ENCODE measurements around the gene MYO3A. TPM values are rescaled to one million over a fixed set of nuclear protein-coding genes. Genes with fewer than 3 reads are reported as not detected.

The MYO3A gene
- total RNA-seq, 2 donors from 2014 or later, result under 0.01 to 0.49 TPM

GRCh38 chr10:26044141-26044749 is 110.2 kb downstream of the MYO3A start:
- Histone ChIP-seq H3K4me1 (ENCODE audit: control insufficient read depth in 1 of 2, low read depth in 2 of 2) (peaks cover 16 to 33% of the 10 kb centered on the region in 2 donors), H3K9me3 (no peaks in the 10 kb centered on the region), H3K4me3 (no peak overlapping the region), H3K27ac (peak overlapping the region; percentile 52 to 82), H3K27me3 (replicated peaks; ENCODE audit: insufficient read depth) (no peaks in the 10 kb centered on the region), H3K36me3 (no peaks in the 10 kb centered on the region)
- peak; percentile 31 for ATAC-seq (ENCODE audit: insufficient number of reproducible peaks, low FRiP score, low read depth)
- TF ChIP-seq CTCF (IDR thresholded peaks at IDR 0.05), result no peak
- DNase-seq (ENCODE audit: low spot score), result no peak

GRCh38 chr10:26046073-26046700 is 112.2 kb downstream of the MYO3A start:
- Histone ChIP-seq H3K9me3 (no peaks in the 10 kb centered on the region), H3K4me3 (no peak overlapping the region), H3K27me3 (replicated peaks; ENCODE audit: insufficient read depth) (no peaks in the 10 kb centered on the region), H3K27ac (no peak overlapping the region), H3K36me3 (no peaks in the 10 kb centered on the region), H3K4me1 (ENCODE audit: control insufficient read depth in 1 of 2, low read depth in 2 of 2) (peaks cover 16 to 33% of the 10 kb centered on the region in 2 donors)
- TF ChIP-seq CTCF (IDR thresholded peaks at IDR 0.05), result no peak
- ATAC-seq (ENCODE audit: insufficient number of reproducible peaks, low FRiP score, low read depth) (no peak), DNase-seq (ENCODE audit: low spot score) (no peak)

GRCh38 chr10:26048756-26049155 is 114.7 kb downstream of the MYO3A start:
- Histone ChIP-seq H3K27ac (no peak overlapping the region), H3K27me3 (replicated peaks; ENCODE audit: insufficient read depth) (no peaks in the 10 kb centered on the region), H3K4me1 (ENCODE audit: control insufficient read depth in 1 of 2, low read depth in 2 of 2) (peaks cover 6 to 15% of the 10 kb centered on the region in 2 donors), H3K9me3 (no peaks in the 10 kb centered on the region), H3K36me3 (no peaks in the 10 kb centered on the region), H3K4me3 (no peak overlapping the region)
- ATAC-seq (ENCODE audit: insufficient number of reproducible peaks, low FRiP score, low read depth) (no peak), DNase-seq (ENCODE audit: low spot score) (no peak)
- TF ChIP-seq CTCF (IDR thresholded peaks at IDR 0.05), result no peak

- ATAC-seq (ENCODE audit: insufficient number of reproducible peaks, low FRiP score, low read depth), result no peak
- H3K27me3 ChIP-seq (replicated peaks; ENCODE audit: insufficient read depth), result no peaks in the 10 kb centered on the region
- no peak overlapping the region for H3K4me3 ChIP-seq
- no peak for DNase-seq (ENCODE audit: low spot score)
- H3K9me3 ChIP-seq, result no peaks in the 10 kb centered on the region
- no peak for TF ChIP-seq CTCF (IDR thresholded peaks at IDR 0.05)
- H3K36me3 ChIP-seq, result no peaks in the 10 kb centered on the region
- no peak overlapping the region for H3K27ac ChIP-seq
- no peaks in the 10 kb centered on the region for H3K4me1 ChIP-seq (ENCODE audit: control insufficient read depth in 1 of 2, low read depth in 2 of 2)
Observed at GRCh38 chr10:26052326-26052725, 118.3 kb downstream of the MYO3A start.

GRCh38 chr10:26057466-26057865 is 123.4 kb downstream of the MYO3A start:
- DNase-seq (ENCODE audit: low spot score) (no peak), ATAC-seq (ENCODE audit: insufficient number of reproducible peaks, low FRiP score, low read depth) (no peak)
- Histone ChIP-seq H3K4me3 (no peak overlapping the region), H3K27me3 (replicated peaks; ENCODE audit: insufficient read depth) (no peaks in the 10 kb centered on the region), H3K27ac (no peak overlapping the region), H3K4me1 (ENCODE audit: control insufficient read depth in 1 of 2, low read depth in 2 of 2) (no peaks in the 10 kb centered on the region), H3K9me3 (no peaks in the 10 kb centered on the region), H3K36me3 (no peaks in the 10 kb centered on the region)
- no peak for TF ChIP-seq CTCF (IDR thresholded peaks at IDR 0.05)

All from thoracic aorta (tissue), 2 donors.